Urinary bladder (tissue), 4 donors: Measurements from ENCODE around the gene ARID2. TPM values are rescaled to one million over a fixed set of nuclear protein-coding genes. Genes with fewer than 3 reads are reported as not detected.
A peak's percentile ranks its signal among the peaks of the same experiment; 100 is the strongest.

Experiments used
- DNase-seq: peaks from one replicate; pipeline ENCODE4 v3.0.0-alpha.2; 2015; ENCODE audit errors: extremely low spot score
- H3K27ac ChIP-seq: one replicate; pipeline ENCODE4 v1.5.1; 2013; ENCODE audit warnings: low read depth, mild to moderate bottlenecking, moderate library complexity
- H3K36me3 ChIP-seq: one replicate; pipeline ENCODE4 v1.6.1; 2013; ENCODE audit warnings: mild to moderate bottlenecking, moderate library complexity; ENCODE audit not compliant: insufficient read depth
- H3K4me1 ChIP-seq: one replicate; pipeline ENCODE4 v1.6.1; 2013; ENCODE audit warnings: mild to moderate bottlenecking, moderate library complexity; ENCODE audit not compliant: insufficient read depth
- H3K4me3 ChIP-seq: one replicate; pipeline ENCODE4 v1.5.1; 2013; ENCODE audit warnings: low read depth, low read length
- WGBS: extraction: QIAGEN DNeasy Blood & Tissue Kit; methylation state at CpG from one replicate; pipeline ENCODE4 v1.1.7; 2013; 5-methylcytosine and 5-hydroxymethylcytosine counted together
- polyA plus RNA-seq: library from polyadenylated mRNA; stranded (reverse); fragments of 200-250 nt; gene quantifications from one replicate; pipeline ENCODE4 v1.2.3, GENCODE V29; 2013
- total RNA-seq: library from RNA; depleted of rRNA; stranded (reverse); fragments of >200 nt; gene quantifications from one replicate; pipeline ENCODE4 v1.2.3, GENCODE V29; 2014
- donor health status: healthy with polysubstance abuse.
- donor health status: healthy.

ARID2 gene
- total and polyA plus RNA-seq, 2 donors: 7.6 to 77.4 TPM

DNA sequence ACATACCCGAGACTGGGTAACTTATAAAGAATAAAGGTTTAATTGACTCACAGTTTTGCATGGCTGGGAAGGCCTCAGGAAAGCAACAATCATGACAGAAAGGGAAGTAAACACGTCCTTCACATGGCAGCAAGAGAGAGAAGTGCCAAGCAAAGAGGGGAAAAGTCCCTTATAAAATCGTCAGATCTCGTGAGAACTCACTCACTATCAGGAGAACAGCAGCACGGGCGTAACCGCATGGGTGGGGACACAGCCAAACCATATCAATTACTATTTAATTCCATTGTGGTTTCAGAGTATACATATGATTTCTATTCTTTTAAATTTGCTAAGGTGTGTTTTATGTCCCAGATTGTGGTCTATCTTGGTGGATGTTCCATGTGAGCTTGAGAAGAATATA, 142.9 kb downstream of the ARID2 start:
- H3K36me3 ChIP-seq: no peaks in the 10 kb centered on the region
- no peak for DNase-seq
- H3K27ac ChIP-seq: no peak overlapping the region
- WGBS: 87% methylated on average over 7 of the region's 7 CpGs
- H3K4me3 ChIP-seq: no peak overlapping the region
- no peaks in the 10 kb centered on the region for H3K4me1 ChIP-seq

- no peak for DNase-seq
- WGBS: 100% methylated on average over 5 of the region's 5 CpGs
- Histone ChIP-seq H3K4me1 (no peaks in the 10 kb centered on the region), H3K36me3 (no peaks in the 10 kb centered on the region), H3K4me3 (no peak overlapping the region), H3K27ac (no peak overlapping the region)
Measured at GRCh38 chr12:45877069-45877468, 147.6 kb downstream of the ARID2 start.

DNA sequence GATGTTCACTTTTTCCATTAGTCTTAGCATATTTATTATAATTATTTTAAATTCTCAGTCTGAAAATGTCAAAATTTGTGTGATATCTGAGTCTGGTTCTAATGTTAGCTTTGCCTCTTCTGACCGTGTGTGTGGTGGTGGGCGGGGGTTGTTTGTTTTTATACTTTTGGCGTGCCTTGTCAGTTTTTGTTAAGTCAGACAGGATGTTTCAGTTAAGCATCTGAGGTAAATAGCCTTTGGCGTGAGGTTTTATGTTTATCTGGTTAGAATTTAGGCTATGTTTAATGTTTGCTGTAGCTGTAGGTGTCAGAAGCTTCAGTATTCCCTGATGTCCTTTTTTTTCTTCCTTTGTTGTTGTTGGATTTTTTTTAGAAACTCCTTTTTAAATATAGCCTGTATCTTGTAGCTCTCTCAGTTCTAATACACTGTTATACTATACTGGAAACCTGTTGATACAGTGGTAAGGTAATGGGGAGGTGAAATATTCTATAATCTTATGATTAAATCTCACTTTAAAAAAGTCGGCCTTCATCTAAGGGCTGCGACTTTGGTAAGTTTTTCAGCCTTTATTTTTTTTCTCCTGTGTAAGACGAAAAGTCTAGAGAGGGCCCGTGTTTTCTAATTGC, 149.2 kb downstream of the ARID2 start:
- H3K36me3 ChIP-seq: no peaks in the 10 kb centered on the region
- no peak overlapping the region for H3K4me3 ChIP-seq
- no peaks in the 10 kb centered on the region for H3K4me1 ChIP-seq
- 37% methylated on average over 8 of the region's 8 CpGs for WGBS
- peak overlapping the region; percentile 10 for H3K27ac ChIP-seq
- DNase-seq: no peak

GRCh38 chr12:45879363-45879895, 149.9 kb downstream of the ARID2 start:
- H3K4me3 ChIP-seq: no peak overlapping the region
- no peaks in the 10 kb centered on the region for H3K36me3 ChIP-seq
- DNase-seq: no peak
- H3K27ac ChIP-seq: no peak overlapping the region
- 84% methylated on average over 2 of the region's 2 CpGs for WGBS
- no peaks in the 10 kb centered on the region for H3K4me1 ChIP-seq

DNA sequence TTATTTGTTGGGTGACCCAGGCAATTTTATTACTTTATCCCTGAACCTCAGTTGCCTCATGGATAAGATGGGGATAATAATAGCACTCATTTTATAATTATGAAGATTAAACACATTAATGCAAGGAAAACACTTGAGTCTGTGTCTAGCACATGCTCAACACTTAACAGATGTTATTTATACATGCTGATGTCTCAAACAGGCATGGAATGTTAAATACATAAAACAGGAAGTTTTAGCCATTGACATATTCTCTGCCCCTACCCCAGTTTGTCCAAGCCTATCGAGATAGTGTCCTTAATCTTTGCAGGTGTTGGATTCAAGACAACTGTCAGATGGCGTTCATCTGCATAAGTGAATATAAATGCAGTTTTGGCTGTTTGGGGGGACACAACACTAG, 151.0 kb downstream of the ARID2 start:
- peaks cover 2% of the 10 kb centered on the region for H3K36me3 ChIP-seq
- DNase-seq: no peak
- H3K27ac ChIP-seq: no peak overlapping the region
- no peaks in the 10 kb centered on the region for H3K4me1 ChIP-seq
- no peak overlapping the region for H3K4me3 ChIP-seq
- WGBS: 73% methylated on average over 2 of the region's 2 CpGs

- WGBS: 98% methylated on average over 1 of the region's 1 CpG
- Histone ChIP-seq H3K4me3 (no peak overlapping the region), H3K36me3 (peaks cover 2% of the 10 kb centered on the region), H3K27ac (no peak overlapping the region), H3K4me1 (no peaks in the 10 kb centered on the region)
- no peak for DNase-seq
Measured at GRCh38 chr12:45883187-45883586, 153.7 kb downstream of the ARID2 start.

DNA sequence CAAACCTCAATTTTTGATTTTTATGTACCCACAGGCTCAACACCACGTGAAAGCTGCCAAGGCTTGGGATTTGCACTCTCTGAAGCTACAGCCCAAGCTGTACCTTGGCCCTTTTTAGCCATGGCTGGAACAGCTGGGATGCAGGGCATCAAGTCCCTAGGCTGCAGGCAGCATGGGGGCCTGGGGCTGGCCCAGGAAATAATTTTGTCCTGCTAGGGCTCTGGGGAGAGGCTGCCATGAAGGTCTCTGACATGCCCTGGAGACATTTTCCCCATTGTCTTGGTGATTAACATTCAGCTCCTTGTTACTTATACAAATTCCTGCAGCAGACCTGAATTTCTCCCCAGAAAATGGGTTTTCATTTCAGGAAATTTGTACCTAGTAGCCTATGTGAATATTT, 157.2 kb downstream of the ARID2 start:
- no peak overlapping the region for H3K27ac ChIP-seq
- no peaks in the 10 kb centered on the region for H3K4me1 ChIP-seq
- H3K4me3 ChIP-seq: no peak overlapping the region
- H3K36me3 ChIP-seq: peaks cover 2% of the 10 kb centered on the region
- DNase-seq: no peak
- WGBS: 100% methylated on average over 1 of the region's 1 CpG

DNA sequence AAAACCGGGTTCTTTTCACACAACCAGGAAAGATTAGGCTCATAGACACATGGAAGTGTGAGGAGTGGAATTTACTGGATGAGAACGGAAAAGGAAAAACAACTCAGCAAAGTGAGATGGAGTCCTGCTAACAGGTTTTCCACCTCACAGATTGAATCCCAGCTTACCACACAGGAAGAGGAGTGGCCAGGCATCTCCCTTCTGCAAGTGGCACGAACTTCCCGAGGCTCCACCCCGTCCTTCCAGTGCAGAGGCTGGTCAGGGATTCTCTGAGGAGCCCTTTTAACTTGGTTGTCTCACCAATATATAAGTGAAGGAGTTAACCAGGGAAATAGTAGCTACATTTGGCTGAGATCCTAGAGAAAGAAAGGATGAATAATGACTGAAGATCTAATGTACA, 158.0 kb downstream of the ARID2 start:
- Histone ChIP-seq H3K4me1 (no peaks in the 10 kb centered on the region), H3K27ac (no peak overlapping the region), H3K36me3 (peaks cover 4% of the 10 kb centered on the region), H3K4me3 (no peak overlapping the region)
- no peak for DNase-seq
- 91% methylated on average over 5 of the region's 5 CpGs for WGBS

DNA sequence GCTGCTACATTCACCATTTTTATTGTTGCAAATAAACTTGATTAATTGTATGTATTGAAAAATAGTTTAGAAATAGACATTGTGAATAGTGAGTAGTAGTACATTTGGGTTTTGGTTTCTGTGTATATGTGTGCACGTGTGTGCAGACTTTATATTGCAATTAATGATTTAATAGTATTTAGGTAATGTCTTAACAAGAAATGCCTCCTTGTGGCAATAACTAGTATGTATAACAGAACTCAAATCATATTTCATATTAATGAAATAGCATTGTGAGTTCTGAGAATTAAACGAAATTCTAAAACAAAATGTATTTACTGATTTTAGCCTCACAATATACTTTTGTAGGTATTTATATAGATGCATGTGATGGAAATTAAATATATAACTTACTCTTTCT, 160.8 kb downstream of the ARID2 start:
- Histone ChIP-seq H3K36me3 (peaks cover 4% of the 10 kb centered on the region), H3K27ac (no peak overlapping the region), H3K4me1 (no peaks in the 10 kb centered on the region), H3K4me3 (no peak overlapping the region)
- DNase-seq: no peak
- 74% methylated on average over 2 of the region's 2 CpGs for WGBS

- Histone ChIP-seq H3K4me3 (no peak overlapping the region), H3K36me3 (peaks cover 2% of the 10 kb centered on the region), H3K4me1 (no peaks in the 10 kb centered on the region), H3K27ac (no peak overlapping the region)
- WGBS: 66% methylated on average over 4 of the region's 4 CpGs
- no peak for DNase-seq
Measured at GRCh38 chr12:45893240-45893639, 163.7 kb downstream of the ARID2 start.

DNA sequence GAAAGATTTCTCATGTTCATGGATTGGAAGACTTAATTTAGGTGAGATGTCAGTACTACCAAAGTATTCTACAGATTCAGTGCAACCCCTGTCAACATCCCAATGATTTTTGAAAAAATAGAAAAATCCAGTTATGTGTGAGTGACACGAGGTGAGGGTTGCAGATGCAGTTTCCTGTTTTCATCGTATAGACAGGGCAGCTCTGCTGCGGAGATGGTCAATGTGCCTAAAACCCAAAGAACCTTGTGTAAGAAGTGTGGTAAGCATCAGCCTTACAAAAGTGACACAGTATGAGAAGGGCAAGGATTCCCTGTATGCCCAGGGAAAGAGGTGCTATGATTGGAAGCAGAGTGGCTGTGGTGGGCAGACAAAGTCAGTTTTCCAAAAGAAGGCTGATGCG, 166.5 kb downstream of the ARID2 start:
- WGBS: 97% methylated on average over 4 of the region's 4 CpGs

GRCh38 chr12:45898094-45898493, 168.6 kb downstream of the ARID2 start:
- Histone ChIP-seq H3K36me3 (peaks cover 1% of the 10 kb centered on the region), H3K27ac (no peak overlapping the region), H3K4me1 (no peaks in the 10 kb centered on the region), H3K4me3 (no peak overlapping the region)
- 97% methylated on average over 1 of the region's 1 CpG for WGBS
- no peak for DNase-seq

More for the DNA sequence above, 166.5 kb downstream of the ARID2 start:
- peaks cover 3% of the 10 kb centered on the region for H3K36me3 ChIP-seq
- H3K27ac ChIP-seq: no peak overlapping the region
- H3K4me3 ChIP-seq: no peak overlapping the region
- no peaks in the 10 kb centered on the region for H3K4me1 ChIP-seq
- DNase-seq: no peak

GRCh38 chr12:45907955-45908354, 178.4 kb downstream of the ARID2 start:
- no peak for DNase-seq
- Histone ChIP-seq H3K4me3 (no peak overlapping the region), H3K36me3 (no peaks in the 10 kb centered on the region), H3K4me1 (no peaks in the 10 kb centered on the region), H3K27ac (no peak overlapping the region)
- WGBS: 79% methylated on average over 4 of the region's 4 CpGs

DNA sequence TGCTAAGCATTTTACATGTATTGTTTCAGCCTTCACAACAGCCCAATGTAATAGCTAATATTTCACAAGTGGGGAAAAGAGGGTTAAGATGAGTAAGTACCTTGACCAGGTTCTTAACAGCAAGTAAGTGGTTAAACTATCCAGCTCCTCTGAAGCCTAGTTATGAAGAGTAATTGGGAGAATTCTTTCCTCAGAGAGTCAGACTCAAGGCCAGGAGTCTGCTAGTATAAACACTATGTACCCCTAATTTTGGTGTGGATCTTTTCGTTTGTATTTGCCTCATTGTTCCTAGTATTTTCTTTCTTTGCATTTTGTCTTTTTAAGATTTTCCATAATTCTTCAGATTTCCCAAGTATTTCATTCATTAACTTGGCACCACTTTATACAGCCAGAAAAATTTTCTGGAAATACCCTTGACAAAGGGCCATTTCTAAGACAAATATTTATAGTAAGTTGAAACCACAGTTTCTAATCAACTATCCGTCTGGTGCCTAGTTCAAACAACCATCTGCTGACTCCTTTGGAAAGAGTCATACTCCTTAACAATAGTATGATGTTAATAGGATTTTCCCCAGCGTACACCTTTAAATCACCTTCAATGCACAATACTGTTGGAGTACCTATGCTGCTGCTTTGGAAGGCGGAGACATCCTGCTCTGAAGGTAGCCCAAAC, 179.7 kb downstream of the ARID2 start:
- Histone ChIP-seq H3K36me3 (no peaks in the 10 kb centered on the region), H3K4me1 (no peaks in the 10 kb centered on the region), H3K27ac (no peak overlapping the region), H3K4me3 (no peak overlapping the region)
- DNase-seq: no peak
- WGBS: 38% methylated on average over 4 of the region's 4 CpGs
